Calu3 (cell line): ENCODE data around the gene SNRPB. TPM values are rescaled to one million over a fixed set of nuclear protein-coding genes. Genes with fewer than 3 reads are reported as not detected.

Experiments
- BruUV-seq: library from RNA; stranded (reverse); fragments of 400-500 nt; replicated peaks from 2 replicates; lab custom pipeline; 2021; lab: Mats Ljungman, UMichigan
- CTCF ChIA-PET: fragments of 300-600 bp; sonication (Branson Sonifier 250); formaldehyde crosslinking; loops from one replicate; lab custom pipeline; 2022; ENCODE audit warnings: antibody characterized with exemption; lab: Charles Lee
- DNase-seq: peaks from one replicate; pipeline ENCODE4 v3.0.0; 2022
- H3K27ac Mint-ChIP-seq: one replicate; pipeline ENCODE4 v1.8.0; 2022; ENCODE audit warnings: mixed read lengths; ENCODE audit not compliant: unreplicated experiment
- H3K27me3 Mint-ChIP-seq: one replicate; pipeline ENCODE4 v1.8.0; 2022; ENCODE audit warnings: mixed read lengths; ENCODE audit not compliant: unreplicated experiment
- H3K36me3 Mint-ChIP-seq: one replicate; pipeline ENCODE4 v1.8.0; 2022; ENCODE audit warnings: mild to moderate bottlenecking, moderate library complexity, mixed read lengths; ENCODE audit not compliant: insufficient read depth, unreplicated experiment
- H3K4me1 Mint-ChIP-seq: one replicate; pipeline ENCODE4 v1.8.0; 2022; ENCODE audit warnings: mild to moderate bottlenecking, low read depth, mixed read lengths; ENCODE audit not compliant: unreplicated experiment
- H3K4me3 Mint-ChIP-seq: one replicate; pipeline ENCODE4 v1.8.0; 2022; ENCODE audit warnings: mild to moderate bottlenecking, low read depth, moderate library complexity, mixed read lengths; ENCODE audit not compliant: unreplicated experiment
- H3K9me3 Mint-ChIP-seq: one replicate; pipeline ENCODE4 v1.8.0; 2022; ENCODE audit warnings: low read depth, mixed read lengths; ENCODE audit not compliant: unreplicated experiment
- intact Hi-C: fragments of 100-400 bp; cut with micrococcal nuclease; formaldehyde crosslinking; loops from one replicate; pipeline ENCODE4 v1.10.0; 2022; ENCODE audit not compliant: unreplicated experiment
- total RNA-seq: library from RNA; stranded (reverse); gene quantifications from 2 replicates; pipeline ENCODE4 v1.2.3, GENCODE V29; 2022
- TF ChIP-seq, protein P1 (sequence below): fragments of 200-600 bp; IDR thresholded peaks from one replicate; pipeline ENCODE4 v1.8.0; 2022; ENCODE audit warnings: antibody characterized with exemption; ENCODE audit not compliant: unreplicated experiment

Gene SNRPB
- total RNA-seq, 1 experiment from 2014 or later, result 215 TPM

DNA sequence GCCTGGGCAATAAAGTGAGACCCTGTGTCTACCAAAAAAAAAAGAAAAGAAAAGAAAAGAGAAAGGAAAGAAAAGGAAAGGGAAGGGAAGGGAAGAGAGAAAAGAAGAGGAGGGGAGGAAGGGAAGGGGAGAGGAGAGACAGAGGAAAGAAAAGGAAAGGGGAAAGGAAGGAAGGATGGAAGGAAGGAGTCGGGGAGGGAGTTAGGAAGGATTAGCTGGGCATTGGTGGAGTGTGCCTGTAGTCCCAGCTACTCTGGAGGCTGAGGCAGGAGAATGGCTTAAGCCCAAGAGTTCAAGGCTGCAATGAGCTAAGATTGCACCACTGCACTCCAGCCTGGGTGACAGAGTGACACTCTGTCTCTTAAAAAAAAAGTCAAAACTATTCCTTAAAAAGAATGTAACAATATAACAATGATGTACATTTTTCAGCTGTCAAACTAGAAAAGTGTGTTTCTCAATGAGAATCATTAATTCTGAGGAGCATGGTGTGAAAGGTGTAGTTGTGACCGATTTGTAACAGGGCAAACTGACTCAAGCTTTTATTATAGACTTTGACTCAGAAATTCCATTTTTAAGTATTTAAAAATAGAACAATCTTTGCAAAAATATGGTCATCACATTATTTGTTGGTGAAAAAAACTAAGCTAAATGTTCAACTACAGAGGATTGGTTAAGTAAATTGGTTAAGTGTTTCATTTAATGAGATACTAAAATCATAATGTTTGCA, 14.7 kb downstream of the SNRPB start:
- H3K27me3 Mint-ChIP-seq, result peaks cover 10% of the 10 kb centered on the region
- H3K27ac Mint-ChIP-seq, result no peak overlapping the region
- H3K9me3 Mint-ChIP-seq, result no peaks in the 10 kb centered on the region
- TF ChIP-seq, protein P1, sequence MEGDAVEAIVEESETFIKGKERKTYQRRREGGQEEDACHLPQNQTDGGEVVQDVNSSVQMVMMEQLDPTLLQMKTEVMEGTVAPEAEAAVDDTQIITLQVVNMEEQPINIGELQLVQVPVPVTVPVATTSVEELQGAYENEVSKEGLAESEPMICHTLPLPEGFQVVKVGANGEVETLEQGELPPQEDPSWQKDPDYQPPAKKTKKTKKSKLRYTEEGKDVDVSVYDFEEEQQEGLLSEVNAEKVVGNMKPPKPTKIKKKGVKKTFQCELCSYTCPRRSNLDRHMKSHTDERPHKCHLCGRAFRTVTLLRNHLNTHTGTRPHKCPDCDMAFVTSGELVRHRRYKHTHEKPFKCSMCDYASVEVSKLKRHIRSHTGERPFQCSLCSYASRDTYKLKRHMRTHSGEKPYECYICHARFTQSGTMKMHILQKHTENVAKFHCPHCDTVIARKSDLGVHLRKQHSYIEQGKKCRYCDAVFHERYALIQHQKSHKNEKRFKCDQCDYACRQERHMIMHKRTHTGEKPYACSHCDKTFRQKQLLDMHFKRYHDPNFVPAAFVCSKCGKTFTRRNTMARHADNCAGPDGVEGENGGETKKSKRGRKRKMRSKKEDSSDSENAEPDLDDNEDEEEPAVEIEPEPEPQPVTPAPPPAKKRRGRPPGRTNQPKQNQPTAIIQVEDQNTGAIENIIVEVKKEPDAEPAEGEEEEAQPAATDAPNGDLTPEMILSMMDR, result no peak
- intact Hi-C loops, result no loop called here
- DNase-seq, result no peak
- H3K4me1 Mint-ChIP-seq, result no peaks in the 10 kb centered on the region
- H3K4me3 Mint-ChIP-seq, result no peak overlapping the region
- H3K36me3 Mint-ChIP-seq, result peaks cover 10% of the 10 kb centered on the region
- no TSS peak for BruUV-seq
- CTCF ChIA-PET, result interaction anchor here (0.7 kb wide), 1 partner anchor 69 kb away, joined by 3 read pairs; no protein-coding TSS in a partner anchor

DNA sequence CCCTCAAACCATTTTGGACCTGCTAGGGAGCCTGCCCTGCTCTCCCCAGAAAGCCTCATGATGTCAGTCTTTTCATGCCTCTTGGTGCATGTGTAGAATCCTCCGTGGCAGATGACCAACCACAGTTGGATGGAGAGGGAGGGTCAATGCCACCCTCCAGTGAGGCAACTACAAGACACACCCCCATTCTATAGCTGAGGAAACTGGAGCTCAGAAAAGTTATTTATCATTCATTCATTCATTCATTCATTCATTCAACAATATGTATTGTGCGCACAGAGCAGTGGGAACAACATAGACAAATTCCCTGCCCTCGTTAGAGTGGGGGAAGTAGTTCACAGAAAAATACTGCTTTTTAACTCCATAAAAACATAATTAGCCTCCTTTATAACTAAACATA, 16.8 kb downstream of the SNRPB start:
- Mint-ChIP-seq H3K4me1 (no peaks in the 10 kb centered on the region), H3K27ac (no peak overlapping the region), H3K36me3 (no peaks in the 10 kb centered on the region), H3K27me3 (peaks cover 26% of the 10 kb centered on the region), H3K4me3 (no peak overlapping the region), H3K9me3 (no peaks in the 10 kb centered on the region)
- BruUV-seq, result no TSS peak
- intact Hi-C loops, result loop anchor here (2.0 kb wide), 2 partner anchors 33 to 247 kb away; no protein-coding TSS in a partner anchor
- DNase-seq, result no peak
- CTCF ChIA-PET, result no interaction called here
- TF ChIP-seq, protein P1, result no peak

DNA sequence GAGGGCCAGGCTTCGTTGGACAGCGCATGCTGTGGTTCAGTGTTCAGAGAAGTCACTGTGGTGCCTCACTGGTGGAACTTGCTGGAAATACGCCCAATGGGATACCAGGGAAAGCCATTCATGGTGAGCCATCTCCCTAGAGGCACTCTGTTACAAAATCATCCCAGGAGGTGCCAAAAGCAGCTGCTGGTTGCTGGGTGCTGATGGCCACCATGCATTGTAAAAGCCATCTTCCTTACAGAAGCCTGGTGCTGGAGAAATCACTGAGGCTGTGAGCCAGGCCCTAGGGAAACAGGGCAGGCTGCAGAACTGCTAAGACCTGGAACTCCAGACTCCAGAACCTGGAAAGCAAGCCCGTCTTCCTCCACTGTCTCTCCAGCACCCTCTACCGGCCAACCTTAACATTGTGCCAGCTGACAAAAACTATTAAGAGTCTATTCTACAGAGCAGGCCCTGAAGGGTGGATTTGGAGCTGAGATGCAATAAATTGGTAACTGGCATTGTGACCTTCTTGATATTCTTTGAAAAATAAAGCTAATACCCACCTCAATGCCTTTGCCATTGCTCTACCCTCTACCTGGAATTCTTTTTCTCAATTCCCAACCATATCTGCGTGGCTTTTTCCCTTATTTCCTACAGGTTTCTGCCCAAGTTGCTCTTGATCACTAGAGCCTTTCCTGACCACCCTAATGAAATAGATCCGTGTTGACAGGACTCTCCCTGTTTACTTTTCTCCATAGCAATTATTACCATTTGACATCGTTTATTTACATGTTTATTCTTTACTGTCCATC, 18.5 kb downstream of the SNRPB start:
- Mint-ChIP-seq H3K4me3 (no peak overlapping the region), H3K36me3 (no peaks in the 10 kb centered on the region), H3K27me3 (peaks cover 26% of the 10 kb centered on the region), H3K4me1 (no peaks in the 10 kb centered on the region), H3K9me3 (no peaks in the 10 kb centered on the region), H3K27ac (no peak overlapping the region)
- no TSS peak for BruUV-seq
- intact Hi-C loops, result loop anchor here (2.0 kb wide), 2 partner anchors 31 to 245 kb away; no protein-coding TSS in a partner anchor
- TF ChIP-seq, protein P1, result peak; percentile 61
- peak; percentile 79 for DNase-seq
- CTCF ChIA-PET, result interaction anchor here (2.3 kb wide), 1 partner anchor 244 kb away, joined by 15 read pairs; no protein-coding TSS in a partner anchor

DNA sequence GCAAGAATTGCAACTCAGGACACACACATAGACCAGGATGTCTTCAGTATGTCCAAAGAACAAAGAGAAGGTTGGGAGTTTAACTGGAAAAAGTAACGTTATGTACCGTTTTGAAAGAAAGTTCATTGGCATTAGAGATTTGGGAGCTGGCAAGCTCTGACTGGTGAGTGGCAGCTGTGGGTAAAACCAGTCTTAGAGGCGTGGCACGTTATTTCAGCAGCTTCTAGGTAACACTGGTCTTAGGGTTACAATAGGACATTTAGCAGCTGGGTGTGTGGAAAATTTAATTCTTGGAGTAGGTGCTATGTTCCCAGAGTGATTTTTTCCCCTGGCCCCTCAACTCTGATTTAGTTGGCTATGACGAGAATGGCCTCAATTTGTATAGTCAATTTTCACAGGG, 19.2 kb downstream of the SNRPB start:
- H3K9me3 Mint-ChIP-seq, result no peaks in the 10 kb centered on the region
- no peak overlapping the region for H3K27ac Mint-ChIP-seq
- CTCF ChIA-PET, result interaction anchor here (2.3 kb wide), 1 partner anchor 244 kb away, joined by 15 read pairs; no protein-coding TSS in a partner anchor
- no peaks in the 10 kb centered on the region for H3K36me3 Mint-ChIP-seq
- BruUV-seq, result no TSS peak
- intact Hi-C loops, result no loop called here
- peaks cover 26% of the 10 kb centered on the region for H3K27me3 Mint-ChIP-seq
- DNase-seq, result no peak
- H3K4me1 Mint-ChIP-seq, result no peaks in the 10 kb centered on the region
- no peak overlapping the region for H3K4me3 Mint-ChIP-seq
- TF ChIP-seq, protein P1, result no peak
